OCI-LY3 (cell line): ENCODE data around the gene UNKL.

ENCODE experiments used
- H2AFZ ChIP-seq: fragments of 200-600, 300-600 bp; shearing (Covaris generic); 2 replicates; pipeline ENCODE4 v1.6.0; 2014; ENCODE audit warnings: antibody characterized with exemption, low read depth, low read length
- H3K27ac ChIP-seq: fragments of 200-600, 300-600 bp; sonication (generic); 2 replicates; pipeline ENCODE4 v1.5.1; 2014; ENCODE audit warnings: mild to moderate bottlenecking, low read length, moderate library complexity, mixed read lengths
- H3K27me3 ChIP-seq: fragments of 200-600, 300-600 bp; sonication (generic); 2 replicates; pipeline ENCODE4 v1.6.1; 2014; ENCODE audit warnings: low read depth, low read length, mixed read lengths
- H3K36me3 ChIP-seq: fragments of 200-600, 300-600 bp; sonication (generic); replicated peaks from 2 replicates; pipeline ENCODE3; 2014; ENCODE audit warnings: low read depth, low read length, mixed read lengths
- H3K4me1 ChIP-seq: fragments of 300-600, 200-600 bp; sonication (generic); 2 replicates; pipeline ENCODE4 v1.6.1; 2014; ENCODE audit warnings: low read length, mixed read lengths
- H3K4me2 ChIP-seq: fragments of 200-600, 300-600 bp; sonication (generic); 2 replicates; pipeline ENCODE4 v1.6.1; 2014; ENCODE audit warnings: low read length, mixed read lengths
- H3K4me3 ChIP-seq: fragments of 300-600, 200-600 bp; sonication (generic); 2 replicates; pipeline ENCODE4 v1.5.1; 2014; ENCODE audit warnings: antibody characterized with exemption, mild to moderate bottlenecking, low read length, moderate library complexity
- H3K79me2 ChIP-seq: fragments of 300-600, 200-600 bp; shearing (Covaris generic); 2 replicates; pipeline ENCODE4 v1.6.1; 2014; ENCODE audit warnings: mild to moderate bottlenecking, low read length, mixed read lengths
- H3K9ac ChIP-seq: fragments of 300-600, 200-600 bp; shearing (Covaris generic); 2 replicates; pipeline ENCODE4 v1.6.0; 2014; ENCODE audit warnings: mild to moderate bottlenecking, low read length, moderate library complexity
- H3K9me3 ChIP-seq: fragments of 200-600, 300-600 bp; shearing (Covaris generic); 2 replicates; pipeline ENCODE4 v1.6.1; 2014; ENCODE audit warnings: low read length, mixed read lengths; ENCODE audit not compliant: insufficient read depth
- H4K20me1 ChIP-seq: fragments of 200-600, 300-600 bp; sonication (generic); 2 replicates; pipeline ENCODE4 v1.6.1; 2016; ENCODE audit warnings: low read length, mixed read lengths; ENCODE audit not compliant: insufficient read depth
- EZH2phosphoT487 ChIP-seq: fragments of 200-600 bp; shearing (Covaris generic); IDR thresholded peaks from 2 replicates; pipeline ENCODE4 v1.6.1; 2018; ENCODE audit warnings: antibody characterized with exemption, mixed run types, low read depth
- TF ChIP-seq, protein P1 (sequence below): fragments of 200-600, 300-600 bp; sonication (generic); IDR thresholded peaks from 2 replicates; pipeline ENCODE4 v1.5.1; 2014; ENCODE audit warnings: antibody characterized with exemption, low read length, low read depth

The UNKL gene

DNA sequence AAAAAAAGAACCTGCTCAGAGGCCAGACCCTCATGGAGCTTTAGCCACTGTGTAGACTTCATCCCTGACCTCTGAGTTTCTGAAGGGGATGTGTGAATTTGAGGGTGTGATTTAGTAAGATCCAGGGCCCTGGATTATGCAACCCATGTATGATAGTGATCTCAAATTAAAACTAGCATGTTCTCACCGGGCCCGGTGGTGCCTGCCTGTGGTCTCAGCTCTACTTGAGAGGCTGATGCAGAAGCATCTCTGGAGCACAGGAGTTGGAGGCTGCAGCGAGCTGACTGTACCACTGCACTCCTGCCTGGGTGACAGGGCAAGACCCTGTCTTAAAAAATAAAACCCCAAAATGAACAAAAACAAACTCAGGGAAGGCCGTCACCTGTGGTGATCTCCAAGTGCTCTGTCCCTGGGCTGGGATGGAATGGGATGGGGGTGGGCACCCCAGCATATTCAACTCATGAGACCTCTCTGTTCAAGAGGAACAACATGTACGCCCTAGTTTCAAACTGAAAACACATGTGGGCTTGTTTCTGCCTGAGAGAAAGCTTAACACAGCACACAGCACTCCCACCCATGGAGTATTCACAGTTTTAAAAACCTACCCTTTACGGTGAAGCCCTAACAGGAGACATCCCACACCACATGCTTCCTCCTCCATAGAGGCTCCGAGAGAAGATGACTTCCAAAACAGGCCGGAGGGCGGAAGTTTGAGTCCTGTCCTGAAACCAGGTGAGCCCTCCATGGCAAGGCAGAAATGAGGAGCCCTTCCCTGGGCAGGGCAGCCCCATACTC lies 32.7 kb downstream of the UNKL start:
- no peak overlapping the region for H3K4me2 ChIP-seq
- no peak overlapping the region for H3K27ac ChIP-seq
- H3K9me3 ChIP-seq = no peaks in the 10 kb centered on the region
- H3K9ac ChIP-seq = no peak overlapping the region
- no peak overlapping the region for H2AFZ ChIP-seq
- H3K27me3 ChIP-seq = no peaks in the 10 kb centered on the region
- no peak overlapping the region for H3K4me3 ChIP-seq
- TF ChIP-seq EZH2phosphoT487 = no peak
- TF ChIP-seq, protein P1, sequence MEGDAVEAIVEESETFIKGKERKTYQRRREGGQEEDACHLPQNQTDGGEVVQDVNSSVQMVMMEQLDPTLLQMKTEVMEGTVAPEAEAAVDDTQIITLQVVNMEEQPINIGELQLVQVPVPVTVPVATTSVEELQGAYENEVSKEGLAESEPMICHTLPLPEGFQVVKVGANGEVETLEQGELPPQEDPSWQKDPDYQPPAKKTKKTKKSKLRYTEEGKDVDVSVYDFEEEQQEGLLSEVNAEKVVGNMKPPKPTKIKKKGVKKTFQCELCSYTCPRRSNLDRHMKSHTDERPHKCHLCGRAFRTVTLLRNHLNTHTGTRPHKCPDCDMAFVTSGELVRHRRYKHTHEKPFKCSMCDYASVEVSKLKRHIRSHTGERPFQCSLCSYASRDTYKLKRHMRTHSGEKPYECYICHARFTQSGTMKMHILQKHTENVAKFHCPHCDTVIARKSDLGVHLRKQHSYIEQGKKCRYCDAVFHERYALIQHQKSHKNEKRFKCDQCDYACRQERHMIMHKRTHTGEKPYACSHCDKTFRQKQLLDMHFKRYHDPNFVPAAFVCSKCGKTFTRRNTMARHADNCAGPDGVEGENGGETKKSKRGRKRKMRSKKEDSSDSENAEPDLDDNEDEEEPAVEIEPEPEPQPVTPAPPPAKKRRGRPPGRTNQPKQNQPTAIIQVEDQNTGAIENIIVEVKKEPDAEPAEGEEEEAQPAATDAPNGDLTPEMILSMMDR = no peak
- H3K36me3 ChIP-seq = peaks cover 8% of the 10 kb centered on the region
- peaks cover 17% of the 10 kb centered on the region for H3K4me1 ChIP-seq
- H4K20me1 ChIP-seq = peaks cover 19% of the 10 kb centered on the region
- H3K79me2 ChIP-seq = peaks cover 26% of the 10 kb centered on the region

DNA sequence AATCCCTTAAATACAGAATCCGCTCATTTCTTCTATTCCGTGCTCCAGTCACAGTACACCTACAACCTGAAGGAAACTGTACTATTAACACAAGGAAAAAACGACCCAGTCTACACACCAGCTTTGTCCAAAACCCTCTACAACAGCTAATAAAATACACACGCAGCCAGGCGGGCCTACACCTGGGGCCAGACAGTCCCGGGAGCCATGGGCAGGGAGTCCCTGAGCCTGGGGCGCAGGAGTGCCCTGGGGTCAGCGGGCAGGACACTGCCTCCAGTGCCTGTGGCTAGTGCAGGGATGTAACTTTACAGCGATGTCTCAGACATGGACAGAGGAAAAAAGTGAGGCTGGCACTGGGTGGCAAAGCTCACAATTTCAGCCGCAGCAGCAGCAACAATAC lies 34.3 kb downstream of the UNKL start:
- H2AFZ ChIP-seq = no peak overlapping the region
- H3K4me3 ChIP-seq = peak overlapping the region; percentile 83
- peak overlapping the region; percentile 45; the same call in 1 of the 2 replicates for H3K9ac ChIP-seq
- H3K9me3 ChIP-seq = no peaks in the 10 kb centered on the region
- TF ChIP-seq, protein P1 = no peak
- no peak for TF ChIP-seq EZH2phosphoT487
- peaks cover 42% of the 10 kb centered on the region for H3K79me2 ChIP-seq
- no peaks in the 10 kb centered on the region for H3K27me3 ChIP-seq
- H4K20me1 ChIP-seq = peaks cover 19% of the 10 kb centered on the region
- no peak overlapping the region for H3K27ac ChIP-seq
- H3K4me1 ChIP-seq = peaks cover 17% of the 10 kb centered on the region
- H3K36me3 ChIP-seq = peaks cover 14% of the 10 kb centered on the region
- H3K4me2 ChIP-seq = peak overlapping the region; percentile 78

DNA sequence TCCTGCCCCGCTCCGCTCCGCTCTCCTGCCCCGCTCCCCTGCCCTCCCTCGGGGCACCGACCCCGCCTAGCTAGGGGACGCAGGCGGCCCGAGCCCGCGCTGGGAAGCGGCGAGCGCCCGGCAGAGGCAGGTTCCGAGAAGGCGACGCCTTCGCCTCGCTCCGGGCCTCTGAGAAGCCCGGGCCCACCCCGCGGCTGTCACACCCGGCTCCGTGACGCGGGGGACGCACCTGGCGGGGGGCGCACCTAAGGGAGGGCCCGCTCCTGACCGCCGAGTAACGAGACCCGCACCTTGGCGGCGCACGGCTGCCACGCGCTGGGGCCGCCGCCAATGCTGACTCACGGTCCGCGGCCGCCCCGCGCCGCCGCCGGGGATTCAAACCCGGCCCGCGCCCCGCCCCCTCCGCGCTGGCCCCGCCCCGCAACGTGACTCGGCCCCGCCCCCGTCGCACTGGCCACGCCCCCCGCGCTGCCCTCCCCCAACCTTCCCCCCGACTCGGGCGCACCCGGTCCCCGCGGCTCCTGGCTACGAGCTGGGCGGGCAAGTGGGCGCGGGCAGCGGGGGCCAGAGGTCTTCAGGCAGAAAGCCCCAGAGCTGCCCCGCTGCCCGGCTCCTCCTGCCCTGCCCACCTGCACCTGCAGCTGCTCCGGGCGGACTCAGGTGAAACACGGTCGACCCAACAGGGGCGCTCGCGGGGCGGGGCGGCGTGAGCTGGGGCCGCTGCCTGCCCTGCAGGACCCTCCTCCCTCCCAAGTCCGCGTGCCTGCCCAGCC lies 35.0 kb downstream of the UNKL start:
- Histone ChIP-seq H3K36me3 (peaks cover 14% of the 10 kb centered on the region), H3K4me1 (peaks cover 17% of the 10 kb centered on the region), H3K27me3 (no peaks in the 10 kb centered on the region), H4K20me1 (peaks cover 19% of the 10 kb centered on the region), H3K4me3 (peak overlapping the region; percentile 83), H2AFZ (no peak overlapping the region), H3K79me2 (peaks cover 50% of the 10 kb centered on the region), H3K4me2 (peak overlapping the region; percentile 93), H3K9ac (peak overlapping the region; percentile 86), H3K27ac (peak overlapping the region; percentile 63), H3K9me3 (no peaks in the 10 kb centered on the region)
- TF ChIP-seq, protein P1 = no peak
- TF ChIP-seq EZH2phosphoT487 = no peak

DNA sequence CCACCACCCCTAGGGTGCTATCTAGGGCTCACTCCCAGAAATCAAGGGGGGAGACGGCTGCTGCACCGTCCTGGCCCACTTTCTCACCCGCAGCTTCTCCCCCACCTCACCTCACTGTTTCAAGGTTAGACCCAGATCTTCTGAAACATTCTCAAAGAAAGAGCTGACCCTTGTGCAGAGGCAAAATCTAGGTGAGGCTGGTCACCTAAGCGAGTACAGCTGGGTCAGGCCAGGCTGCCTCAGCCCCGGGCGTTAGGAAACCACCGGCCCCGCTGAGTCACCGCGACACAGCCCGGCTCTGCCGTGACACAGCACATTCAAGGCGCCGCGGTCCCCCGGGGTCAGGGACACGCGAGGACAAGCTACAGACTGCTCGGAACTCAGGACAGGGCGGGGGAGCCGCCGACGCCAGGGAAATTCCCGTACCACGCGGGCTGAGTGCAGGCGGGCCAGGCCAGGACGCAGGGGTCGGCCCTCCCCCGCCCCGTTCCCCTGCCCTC lies 35.6 kb downstream of the UNKL start:
- TF ChIP-seq EZH2phosphoT487 = no peak
- TF ChIP-seq, protein P1 = no peak
- Histone ChIP-seq H3K4me1 (peaks cover 17% of the 10 kb centered on the region), H4K20me1 (peaks cover 19% of the 10 kb centered on the region), H2AFZ (no peak overlapping the region), H3K9me3 (no peaks in the 10 kb centered on the region), H3K27ac (peak overlapping the region; percentile 63), H3K27me3 (no peaks in the 10 kb centered on the region), H3K9ac (peak overlapping the region; percentile 86), H3K4me3 (peak overlapping the region; percentile 83), H3K79me2 (peaks cover 55% of the 10 kb centered on the region), H3K4me2 (peak overlapping the region; percentile 93), H3K36me3 (peaks cover 14% of the 10 kb centered on the region)
